Uterus (tissue), 2 donors: ENCODE results near the gene MBD5.

Source experiments
- POLR2A ChIP-seq, 2 donors: fragments of 450-650 bp; IDR thresholded peaks; one replicate each; pipeline ENCODE4 v1.6.1; 2016; ENCODE audit warnings: antibody characterized with exemption in 2 of 2, mild to moderate bottlenecking in 1 of 2, moderate library complexity in 1 of 2
- TF ChIP-seq, protein P1 (sequence below), 4 experiments: fragments of 200-600 bp in 2 of 4; fragments of 450-650 bp in 2 of 4; sonication (generic) in 2 of 4; IDR thresholded peaks; one replicate each; pipeline ENCODE4 v1.5.1; 2016 to 2019; ENCODE audit warnings: antibody characterized with exemption in 4 of 4, mild to moderate bottlenecking in 2 of 4, moderate library complexity in 1 of 4

DNA sequence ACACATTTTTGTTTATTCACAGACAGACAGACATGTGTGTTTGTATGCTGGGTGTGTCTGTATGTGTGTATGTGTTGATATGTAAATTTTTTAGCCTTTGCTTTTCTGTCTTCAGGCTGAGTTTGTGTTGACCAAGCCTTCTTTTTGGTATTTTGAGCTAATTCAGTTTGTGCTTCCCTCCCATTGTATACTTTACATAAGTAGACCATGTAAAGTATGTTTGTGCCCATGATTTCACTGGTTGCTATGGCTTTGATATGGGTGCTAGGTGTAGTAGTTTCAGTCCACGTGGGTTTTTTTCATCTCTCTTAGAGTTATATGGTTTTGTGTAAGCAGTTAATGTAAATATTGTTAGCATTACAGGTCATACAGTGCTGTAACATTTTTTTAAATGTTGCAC, 494.2 kb downstream of the MBD5 start:
- TF ChIP-seq, protein P1, sequence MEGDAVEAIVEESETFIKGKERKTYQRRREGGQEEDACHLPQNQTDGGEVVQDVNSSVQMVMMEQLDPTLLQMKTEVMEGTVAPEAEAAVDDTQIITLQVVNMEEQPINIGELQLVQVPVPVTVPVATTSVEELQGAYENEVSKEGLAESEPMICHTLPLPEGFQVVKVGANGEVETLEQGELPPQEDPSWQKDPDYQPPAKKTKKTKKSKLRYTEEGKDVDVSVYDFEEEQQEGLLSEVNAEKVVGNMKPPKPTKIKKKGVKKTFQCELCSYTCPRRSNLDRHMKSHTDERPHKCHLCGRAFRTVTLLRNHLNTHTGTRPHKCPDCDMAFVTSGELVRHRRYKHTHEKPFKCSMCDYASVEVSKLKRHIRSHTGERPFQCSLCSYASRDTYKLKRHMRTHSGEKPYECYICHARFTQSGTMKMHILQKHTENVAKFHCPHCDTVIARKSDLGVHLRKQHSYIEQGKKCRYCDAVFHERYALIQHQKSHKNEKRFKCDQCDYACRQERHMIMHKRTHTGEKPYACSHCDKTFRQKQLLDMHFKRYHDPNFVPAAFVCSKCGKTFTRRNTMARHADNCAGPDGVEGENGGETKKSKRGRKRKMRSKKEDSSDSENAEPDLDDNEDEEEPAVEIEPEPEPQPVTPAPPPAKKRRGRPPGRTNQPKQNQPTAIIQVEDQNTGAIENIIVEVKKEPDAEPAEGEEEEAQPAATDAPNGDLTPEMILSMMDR (IDR thresholded peaks at IDR 0.05): no peak
- no peak for TF ChIP-seq POLR2A (IDR thresholded peaks at IDR 0.05)
